Effector memory CD4-positive, alpha-beta T cell (primary cell): Measurements from ENCODE around the gene SMC4.

Experiments
- DNase-seq, 3 donors: peaks; one replicate each; pipeline ENCODE4 v3.0.0-alpha.2; 2020
- H3K27ac ChIP-seq: 2 replicates; pipeline ENCODE4 v1.7.0; 2013; ENCODE audit warnings: mild to moderate bottlenecking, low read length, moderate library complexity; ENCODE audit not compliant: insufficient read depth, poor library complexity, severe bottlenecking
- H3K27me3 ChIP-seq: replicated peaks from 2 replicates; pipeline ENCODE4 v1.7.0; 2013; ENCODE audit warnings: mild to moderate bottlenecking, low read length; ENCODE audit not compliant: insufficient read depth, control insufficient read depth, poor library complexity, severe bottlenecking
- H3K36me3 ChIP-seq: 2 replicates; pipeline ENCODE4 v1.7.0; 2013; ENCODE audit warnings: mild to moderate bottlenecking, low read length, moderate library complexity; ENCODE audit not compliant: control insufficient read depth, insufficient read depth
- H3K4me1 ChIP-seq: 2 replicates; pipeline ENCODE4 v1.7.0; 2013; ENCODE audit warnings: low read length, mild to moderate bottlenecking; ENCODE audit not compliant: control insufficient read depth, insufficient read depth, poor library complexity, severe bottlenecking
- H3K4me3 ChIP-seq: 2 replicates; pipeline ENCODE4 v1.7.0; 2013; ENCODE audit warnings: low read length, low read depth, mild to moderate bottlenecking; ENCODE audit not compliant: insufficient read depth, poor library complexity, severe bottlenecking
- H3K9me3 ChIP-seq: 2 replicates; pipeline ENCODE4 v1.7.0; 2013; ENCODE audit warnings: mild to moderate bottlenecking, low read length, moderate library complexity; ENCODE audit not compliant: control insufficient read depth

The SMC4 gene

DNA sequence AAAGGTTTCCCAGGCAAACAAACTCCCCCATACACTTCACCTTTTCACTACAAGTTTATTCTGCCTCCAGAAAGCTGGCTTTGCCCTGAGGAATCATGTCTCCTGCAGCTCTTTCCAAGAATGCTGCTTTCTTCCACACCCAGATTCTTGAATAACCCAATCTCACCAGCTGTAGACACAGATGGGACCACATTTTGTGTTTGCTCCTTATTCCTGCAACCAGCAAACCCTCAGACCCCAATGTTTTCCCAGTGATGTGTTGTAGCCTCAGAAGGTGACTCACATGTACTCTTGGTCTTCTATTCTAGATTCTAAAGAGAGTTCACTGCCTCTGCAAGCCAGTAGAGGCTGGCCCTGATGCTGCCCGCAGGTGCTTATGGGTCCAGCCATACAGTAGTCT lies 73.8 kb downstream of the SMC4 start:
- Histone ChIP-seq H3K27me3 (no peaks in the 10 kb centered on the region), H3K4me3 (no peak overlapping the region), H3K36me3 (no peaks in the 10 kb centered on the region), H3K27ac (no peak overlapping the region), H3K4me1 (no peaks in the 10 kb centered on the region), H3K9me3 (no peaks in the 10 kb centered on the region)
- no peak for DNase-seq

GRCh38 chr3:160473978-160474377 lies 74.5 kb downstream of the SMC4 start:
- no peak for DNase-seq
- no peaks in the 10 kb centered on the region for H3K9me3 ChIP-seq
- H3K4me1 ChIP-seq: no peaks in the 10 kb centered on the region
- no peak overlapping the region for H3K27ac ChIP-seq
- no peaks in the 10 kb centered on the region for H3K36me3 ChIP-seq
- no peaks in the 10 kb centered on the region for H3K27me3 ChIP-seq
- no peak overlapping the region for H3K4me3 ChIP-seq

GRCh38 chr3:160474416-160474838 lies 75.0 kb downstream of the SMC4 start:
- H3K27ac ChIP-seq: no peak overlapping the region
- DNase-seq: no peak
- no peaks in the 10 kb centered on the region for H3K4me1 ChIP-seq
- no peaks in the 10 kb centered on the region for H3K9me3 ChIP-seq
- no peak overlapping the region for H3K4me3 ChIP-seq
- H3K27me3 ChIP-seq: no peaks in the 10 kb centered on the region
- H3K36me3 ChIP-seq: no peaks in the 10 kb centered on the region

DNA sequence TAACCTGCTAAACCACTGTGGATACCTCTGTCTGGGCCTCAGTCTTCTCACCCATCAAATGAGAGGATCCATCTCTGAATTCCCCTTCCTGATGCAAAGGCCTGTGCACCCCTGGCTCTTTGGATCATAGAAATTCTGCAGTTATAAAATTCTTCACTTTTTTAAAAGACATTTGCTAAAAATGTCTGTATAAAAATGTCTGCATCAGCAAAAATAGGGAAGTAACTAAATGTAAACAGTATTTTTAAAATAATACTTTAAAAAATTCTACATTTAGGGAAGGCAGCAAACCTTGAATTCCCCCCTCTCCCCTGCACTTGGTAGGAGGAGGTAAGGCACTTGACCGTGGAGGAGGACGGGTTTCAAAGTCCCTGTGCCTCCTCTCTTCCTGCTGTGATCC lies 75.7 kb downstream of the SMC4 start:
- Histone ChIP-seq H3K36me3 (no peaks in the 10 kb centered on the region), H3K4me1 (no peaks in the 10 kb centered on the region), H3K4me3 (no peak overlapping the region), H3K27ac (no peak overlapping the region), H3K27me3 (no peaks in the 10 kb centered on the region), H3K9me3 (no peaks in the 10 kb centered on the region)
- no peak for DNase-seq

- H3K9me3 ChIP-seq: no peaks in the 10 kb centered on the region
- no peak for DNase-seq
- no peak overlapping the region for H3K27ac ChIP-seq
- H3K36me3 ChIP-seq: no peaks in the 10 kb centered on the region
- no peak overlapping the region for H3K4me3 ChIP-seq
- H3K4me1 ChIP-seq: no peaks in the 10 kb centered on the region
- H3K27me3 ChIP-seq: no peaks in the 10 kb centered on the region
Observed at GRCh38 chr3:160475884-160476283, 76.4 kb downstream of the SMC4 start.

- no peak for DNase-seq
- no peaks in the 10 kb centered on the region for H3K27me3 ChIP-seq
- H3K9me3 ChIP-seq: no peaks in the 10 kb centered on the region
- no peak overlapping the region for H3K27ac ChIP-seq
- no peaks in the 10 kb centered on the region for H3K4me1 ChIP-seq
- H3K36me3 ChIP-seq: no peaks in the 10 kb centered on the region
- H3K4me3 ChIP-seq: no peak overlapping the region
Observed at GRCh38 chr3:160477750-160478149, 78.3 kb downstream of the SMC4 start.

DNA sequence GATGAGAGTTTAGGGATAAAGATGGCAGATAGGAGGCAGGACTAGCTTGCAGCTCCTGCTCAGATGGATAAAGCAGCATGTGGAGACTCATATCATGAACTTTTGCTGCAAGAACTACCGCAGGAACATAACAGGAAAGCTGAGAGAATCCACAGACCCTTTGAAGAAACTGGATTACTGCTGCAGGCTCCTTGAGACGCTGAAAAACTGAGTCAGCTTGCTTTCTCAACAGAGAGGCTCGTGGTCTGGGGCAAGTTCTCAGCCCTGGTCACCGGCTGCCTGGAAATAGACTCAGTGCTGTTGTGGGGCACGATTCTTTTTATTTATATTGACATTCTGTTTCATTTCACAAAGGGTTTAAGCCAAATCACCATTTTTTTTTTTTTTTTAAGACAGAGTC lies 78.9 kb downstream of the SMC4 start:
- H3K36me3 ChIP-seq: no peaks in the 10 kb centered on the region
- H3K4me3 ChIP-seq: no peak overlapping the region
- H3K27me3 ChIP-seq: no peaks in the 10 kb centered on the region
- H3K9me3 ChIP-seq: no peaks in the 10 kb centered on the region
- DNase-seq: no peak
- no peaks in the 10 kb centered on the region for H3K4me1 ChIP-seq
- no peak overlapping the region for H3K27ac ChIP-seq

DNA sequence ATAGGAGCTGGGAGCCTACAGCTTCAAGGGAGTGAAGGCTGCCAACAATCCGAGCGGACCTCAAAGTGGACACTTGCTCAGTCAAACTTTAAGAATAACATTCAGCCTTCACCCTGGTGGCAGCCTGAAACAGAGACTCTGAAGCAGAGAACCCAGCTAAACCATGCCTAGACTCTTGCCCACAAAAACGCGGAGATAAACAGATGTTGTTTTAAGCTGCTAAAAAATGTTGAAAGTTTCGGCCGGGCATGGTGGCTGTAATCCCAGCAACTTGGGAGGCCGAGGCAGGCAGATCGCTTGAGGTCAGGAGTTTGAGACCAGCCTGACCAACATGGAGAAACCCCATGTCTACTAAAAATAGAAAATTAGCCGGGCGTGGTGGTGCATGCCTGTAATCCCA lies 79.9 kb downstream of the SMC4 start:
- Histone ChIP-seq H3K4me1 (no peaks in the 10 kb centered on the region), H3K36me3 (no peaks in the 10 kb centered on the region), H3K4me3 (no peak overlapping the region), H3K27me3 (no peaks in the 10 kb centered on the region), H3K27ac (no peak overlapping the region), H3K9me3 (no peaks in the 10 kb centered on the region)
- DNase-seq: no peak

GRCh38 chr3:160480931-160481330 lies 81.5 kb downstream of the SMC4 start:
- H3K27me3 ChIP-seq: no peaks in the 10 kb centered on the region
- H3K4me3 ChIP-seq: no peak overlapping the region
- H3K27ac ChIP-seq: no peak overlapping the region
- H3K4me1 ChIP-seq: no peaks in the 10 kb centered on the region
- H3K36me3 ChIP-seq: no peaks in the 10 kb centered on the region
- H3K9me3 ChIP-seq: no peaks in the 10 kb centered on the region
- no peak for DNase-seq

GRCh38 chr3:160481856-160482255 lies 82.4 kb downstream of the SMC4 start:
- Histone ChIP-seq H3K27ac (no peak overlapping the region), H3K4me1 (no peaks in the 10 kb centered on the region), H3K27me3 (no peaks in the 10 kb centered on the region), H3K4me3 (no peak overlapping the region), H3K9me3 (no peaks in the 10 kb centered on the region), H3K36me3 (no peaks in the 10 kb centered on the region)
- DNase-seq: no peak

DNA sequence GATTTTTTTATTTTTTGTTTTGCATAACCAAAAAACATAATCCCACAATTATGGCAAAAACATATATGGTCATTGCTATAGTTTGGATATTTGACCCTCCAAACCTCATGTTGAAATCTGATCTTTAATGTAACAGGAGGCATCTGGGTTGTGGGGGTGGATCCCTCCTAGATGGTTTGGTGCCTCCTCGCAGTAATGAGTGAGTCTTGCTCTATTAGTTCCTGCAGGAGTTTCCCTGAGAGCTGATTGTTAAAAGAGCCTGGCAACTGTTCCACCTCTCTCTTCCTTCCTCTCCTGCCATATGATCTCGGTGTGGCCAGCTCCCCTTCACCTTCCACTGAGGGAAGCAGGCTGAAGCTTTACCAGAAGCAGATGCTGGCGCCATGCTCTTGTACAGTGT lies 83.3 kb downstream of the SMC4 start:
- H3K36me3 ChIP-seq: no peaks in the 10 kb centered on the region
- no peak overlapping the region for H3K4me3 ChIP-seq
- DNase-seq: no peak
- no peaks in the 10 kb centered on the region for H3K4me1 ChIP-seq
- no peak overlapping the region for H3K27ac ChIP-seq
- H3K9me3 ChIP-seq: no peaks in the 10 kb centered on the region
- H3K27me3 ChIP-seq: no peaks in the 10 kb centered on the region
